A549 (cell line): ENCODE measurements around the gene CLDN18.

Source experiments
- CBX2 ChIP-seq: fragments of 200-600 bp; sonication (generic); IDR thresholded peaks from 2 replicates; pipeline ENCODE4 v1.6.1; 2016; ENCODE audit warnings: low read depth, mild to moderate bottlenecking, borderline replicate concordance
- MAZ ChIP-seq: fragments of 150-350 bp; IDR thresholded peaks from 2 replicates; pipeline ENCODE4 v1.6.1; 2014; ENCODE audit warnings: antibody characterized with exemption, low read depth, low read length, borderline replicate concordance
- MYC ChIP-seq: IDR thresholded peaks from 2 replicates; pipeline ENCODE4 v1.6.1; 2012; ENCODE audit warnings: mild to moderate bottlenecking, inconsistent platforms, low read length, improper control_type of control experiment, borderline replicate concordance
- NR3C1 ChIP-seq: fragments of >200 bp; sonication (Bioruptor Twin); formaldehyde crosslinking; IDR thresholded peaks from 3 replicates; pipeline ENCODE4 v1.6.1; 2017
- POLR2A ChIP-seq: IDR thresholded peaks from 2 replicates; pipeline ENCODE4 v1.6.1; 2012; ENCODE audit warnings: mild to moderate bottlenecking, low read length
- TP53 ChIP-seq: fragments of 250-450 bp; sonication (Bioruptor Pico); IDR thresholded peaks from 2 replicates; pipeline ENCODE4 v1.5.0; 2021; ENCODE audit warnings: mild to moderate bottlenecking, moderate library complexity

- TF ChIP-seq CBX2 (no peak), MAZ (no peak), POLR2A (no peak), NR3C1 (no peak), MYC (no peak), TP53 (CRISPR knock-in tag) (no peak)
Measured at GRCh38 chr3:138032567-138032966, 22.6 kb downstream of the CLDN18 start.
